Heart left ventricle (tissue), 13 donors: Measurements from ENCODE around the gene MAP1LC3B.

ENCODE experiments used
- POLR2A ChIP-seq, 2 donors: fragments of 450-650 bp; IDR thresholded peaks; one replicate each; pipeline ENCODE4 v1.6.1; 2017; ENCODE audit warnings: antibody characterized with exemption in 2 of 2, mild to moderate bottlenecking in 2 of 2, moderate library complexity in 2 of 2
- TF ChIP-seq, protein P1 (sequence below), 12 donors: fragments of 200-600 bp; sonication (generic) in 4 of 12; IDR thresholded peaks; one replicate each; pipeline versions ENCODE4 v1.5.0 to v1.8.0; 2018 to 2022; ENCODE audit warnings: antibody characterized with exemption in 12 of 12, mild to moderate bottlenecking in 5 of 12
- donor health status: ischemic (EF 13 %, LVEDD 7.1; RV severe dilation, severe dysfunction).
- donor health status: DM: no; HTN: yes; CAD: no.
- donor health status: DM: no; HTN: no; CAD: no.
- donor health status: ischemic (EF 25% LVEDD 6.9; RV normal size, moderate dysfunction).
- donor health status: ischemic (EF 25% LVEDD 5.7; RV mildly dilated, moderate dysfunction).
- donor health status: ischemic (EF 35%, LVEDD 5.7; RV mildly dilated, moderate dysfunction).
- donor health status: nonischemic (EF 11% LVEDD 7.7; RV severe dilation, severe dysfunction).
- donor health status: DM: yes; HTN: yes; CAD: no.
- donor health status: PGD.
- donor health status: ischemic (EF 29% LVEDD 5.4; RV normal size, mild dysfunction).
- donor health status: nonischemic (EF 23%, LVEDD 6.1; RV moderate dilation, normal function).

GRCh38 chr16:87347932-87348615, 44.1 kb upstream of the MAP1LC3B start:
- TF ChIP-seq, protein P1, sequence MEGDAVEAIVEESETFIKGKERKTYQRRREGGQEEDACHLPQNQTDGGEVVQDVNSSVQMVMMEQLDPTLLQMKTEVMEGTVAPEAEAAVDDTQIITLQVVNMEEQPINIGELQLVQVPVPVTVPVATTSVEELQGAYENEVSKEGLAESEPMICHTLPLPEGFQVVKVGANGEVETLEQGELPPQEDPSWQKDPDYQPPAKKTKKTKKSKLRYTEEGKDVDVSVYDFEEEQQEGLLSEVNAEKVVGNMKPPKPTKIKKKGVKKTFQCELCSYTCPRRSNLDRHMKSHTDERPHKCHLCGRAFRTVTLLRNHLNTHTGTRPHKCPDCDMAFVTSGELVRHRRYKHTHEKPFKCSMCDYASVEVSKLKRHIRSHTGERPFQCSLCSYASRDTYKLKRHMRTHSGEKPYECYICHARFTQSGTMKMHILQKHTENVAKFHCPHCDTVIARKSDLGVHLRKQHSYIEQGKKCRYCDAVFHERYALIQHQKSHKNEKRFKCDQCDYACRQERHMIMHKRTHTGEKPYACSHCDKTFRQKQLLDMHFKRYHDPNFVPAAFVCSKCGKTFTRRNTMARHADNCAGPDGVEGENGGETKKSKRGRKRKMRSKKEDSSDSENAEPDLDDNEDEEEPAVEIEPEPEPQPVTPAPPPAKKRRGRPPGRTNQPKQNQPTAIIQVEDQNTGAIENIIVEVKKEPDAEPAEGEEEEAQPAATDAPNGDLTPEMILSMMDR (IDR thresholded peaks at IDR 0.05): no peak
- no peak for TF ChIP-seq POLR2A (IDR thresholded peaks at IDR 0.05)
